HEK293 (cell line): ENCODE measurements around the gene MAP7D1.

Source experiments
- BCL11A ChIP-seq: fragments of 450-650 bp; formaldehyde crosslinking; IDR thresholded peaks from 2 replicates; pipeline ENCODE4 v1.5.1; 2016; ENCODE audit warnings: low read depth, missing biosample characterization, missing genetic modification characterization
- PRDM1 ChIP-seq: fragments of 450-650 bp; formaldehyde crosslinking; IDR thresholded peaks from 2 replicates; pipeline ENCODE4; 2016; ENCODE audit warnings: missing biosample characterization, missing genetic modification characterization
- TCF7L2 ChIP-seq: IDR thresholded peaks from 2 replicates; pipeline ENCODE4 v1.6.1; 2011; ENCODE audit warnings: low read depth, mild to moderate bottlenecking, inconsistent platforms, low read length, moderate library complexity, borderline replicate concordance
- ZBTB7A ChIP-seq: fragments of 450-650 bp; formaldehyde crosslinking; IDR thresholded peaks from 2 replicates; pipeline ENCODE4 v1.5.1; 2016; ENCODE audit warnings: low read depth, missing biosample characterization, missing genetic modification characterization
- ZNF174 ChIP-seq: fragments of 450-650 bp; formaldehyde crosslinking; IDR thresholded peaks from 2 replicates; pipeline ENCODE4 v1.5.0; 2017; ENCODE audit warnings: missing biosample characterization, mild to moderate bottlenecking, missing genetic modification characterization
- ZNF302 ChIP-seq: fragments of 450-650 bp; formaldehyde crosslinking; IDR thresholded peaks from 2 replicates; pipeline ENCODE4 v1.5.1; 2016; ENCODE audit warnings: missing biosample characterization, missing genetic modification characterization, low read depth
- ZNF311 ChIP-seq: fragments of 450-650 bp; formaldehyde crosslinking; IDR thresholded peaks from 2 replicates; pipeline ENCODE4 v1.5.1; 2017; ENCODE audit warnings: missing biosample characterization, missing genetic modification characterization, borderline replicate concordance
- ZNF571 ChIP-seq: fragments of 450-650 bp; formaldehyde crosslinking; IDR thresholded peaks from 2 replicates; pipeline ENCODE4 v1.5.0; 2017; ENCODE audit warnings: missing biosample characterization, missing genetic modification characterization
- ZNF596 ChIP-seq: fragments of 450-650 bp; IDR thresholded peaks from 2 replicates; pipeline ENCODE4 v1.5.0; 2018; ENCODE audit warnings: missing biosample characterization, mild to moderate bottlenecking, missing genetic modification characterization, moderate library complexity
- ZNF639 ChIP-seq: fragments of 450-650 bp; formaldehyde crosslinking; IDR thresholded peaks from 2 replicates; pipeline ENCODE4 v1.5.1; 2016; ENCODE audit warnings: missing biosample characterization, missing genetic modification characterization
- TF ChIP-seq, protein P1 (sequence below): fragments of 450-650 bp; formaldehyde crosslinking; IDR thresholded peaks from 2 replicates; pipeline ENCODE4 v1.5.1; 2016; ENCODE audit warnings: missing biosample characterization, missing genetic modification characterization
- TF ChIP-seq, protein P2 (sequence below): fragments of 450-650 bp; formaldehyde crosslinking; IDR thresholded peaks from 2 replicates; pipeline ENCODE4 v1.5.1; 2016; ENCODE audit warnings: missing biosample characterization, missing genetic modification characterization
- TF ChIP-seq, protein P3 (sequence below): fragments of 450-650 bp; formaldehyde crosslinking; IDR thresholded peaks from 2 replicates; pipeline ENCODE4 v1.5.1; 2016; ENCODE audit warnings: missing biosample characterization, missing genetic modification characterization

GRCh38 chr1:36199934-36200741 lies 44.2 kb downstream of the MAP7D1 start:
- TF ChIP-seq, protein P1, sequence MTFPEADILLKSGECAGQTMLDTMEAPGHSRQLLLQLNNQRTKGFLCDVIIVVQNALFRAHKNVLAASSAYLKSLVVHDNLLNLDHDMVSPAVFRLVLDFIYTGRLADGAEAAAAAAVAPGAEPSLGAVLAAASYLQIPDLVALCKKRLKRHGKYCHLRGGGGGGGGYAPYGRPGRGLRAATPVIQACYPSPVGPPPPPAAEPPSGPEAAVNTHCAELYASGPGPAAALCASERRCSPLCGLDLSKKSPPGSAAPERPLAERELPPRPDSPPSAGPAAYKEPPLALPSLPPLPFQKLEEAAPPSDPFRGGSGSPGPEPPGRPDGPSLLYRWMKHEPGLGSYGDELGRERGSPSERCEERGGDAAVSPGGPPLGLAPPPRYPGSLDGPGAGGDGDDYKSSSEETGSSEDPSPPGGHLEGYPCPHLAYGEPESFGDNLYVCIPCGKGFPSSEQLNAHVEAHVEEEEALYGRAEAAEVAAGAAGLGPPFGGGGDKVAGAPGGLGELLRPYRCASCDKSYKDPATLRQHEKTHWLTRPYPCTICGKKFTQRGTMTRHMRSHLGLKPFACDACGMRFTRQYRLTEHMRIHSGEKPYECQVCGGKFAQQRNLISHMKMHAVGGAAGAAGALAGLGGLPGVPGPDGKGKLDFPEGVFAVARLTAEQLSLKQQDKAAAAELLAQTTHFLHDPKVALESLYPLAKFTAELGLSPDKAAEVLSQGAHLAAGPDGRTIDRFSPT (tag by site-specific recombination), result no peak
- no peak for TF ChIP-seq ZNF596 (tag by site-specific recombination)
- no peak for TF ChIP-seq ZNF311 (tag by site-specific recombination)
- TF ChIP-seq, protein P2, sequence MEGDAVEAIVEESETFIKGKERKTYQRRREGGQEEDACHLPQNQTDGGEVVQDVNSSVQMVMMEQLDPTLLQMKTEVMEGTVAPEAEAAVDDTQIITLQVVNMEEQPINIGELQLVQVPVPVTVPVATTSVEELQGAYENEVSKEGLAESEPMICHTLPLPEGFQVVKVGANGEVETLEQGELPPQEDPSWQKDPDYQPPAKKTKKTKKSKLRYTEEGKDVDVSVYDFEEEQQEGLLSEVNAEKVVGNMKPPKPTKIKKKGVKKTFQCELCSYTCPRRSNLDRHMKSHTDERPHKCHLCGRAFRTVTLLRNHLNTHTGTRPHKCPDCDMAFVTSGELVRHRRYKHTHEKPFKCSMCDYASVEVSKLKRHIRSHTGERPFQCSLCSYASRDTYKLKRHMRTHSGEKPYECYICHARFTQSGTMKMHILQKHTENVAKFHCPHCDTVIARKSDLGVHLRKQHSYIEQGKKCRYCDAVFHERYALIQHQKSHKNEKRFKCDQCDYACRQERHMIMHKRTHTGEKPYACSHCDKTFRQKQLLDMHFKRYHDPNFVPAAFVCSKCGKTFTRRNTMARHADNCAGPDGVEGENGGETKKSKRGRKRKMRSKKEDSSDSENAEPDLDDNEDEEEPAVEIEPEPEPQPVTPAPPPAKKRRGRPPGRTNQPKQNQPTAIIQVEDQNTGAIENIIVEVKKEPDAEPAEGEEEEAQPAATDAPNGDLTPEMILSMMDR, result no peak
- no peak for TF ChIP-seq TCF7L2
- no peak for TF ChIP-seq PRDM1 (tag by site-specific recombination)
- TF ChIP-seq ZNF639 (tag by site-specific recombination), result no peak
- TF ChIP-seq BCL11A (tag by site-specific recombination), result no peak
- no peak for TF ChIP-seq ZNF174
- no peak for TF ChIP-seq ZBTB7A (tag by site-specific recombination)
- no peak for TF ChIP-seq ZNF571 (tag by site-specific recombination)
- no peak for TF ChIP-seq ZNF302
- TF ChIP-seq, protein P3, sequence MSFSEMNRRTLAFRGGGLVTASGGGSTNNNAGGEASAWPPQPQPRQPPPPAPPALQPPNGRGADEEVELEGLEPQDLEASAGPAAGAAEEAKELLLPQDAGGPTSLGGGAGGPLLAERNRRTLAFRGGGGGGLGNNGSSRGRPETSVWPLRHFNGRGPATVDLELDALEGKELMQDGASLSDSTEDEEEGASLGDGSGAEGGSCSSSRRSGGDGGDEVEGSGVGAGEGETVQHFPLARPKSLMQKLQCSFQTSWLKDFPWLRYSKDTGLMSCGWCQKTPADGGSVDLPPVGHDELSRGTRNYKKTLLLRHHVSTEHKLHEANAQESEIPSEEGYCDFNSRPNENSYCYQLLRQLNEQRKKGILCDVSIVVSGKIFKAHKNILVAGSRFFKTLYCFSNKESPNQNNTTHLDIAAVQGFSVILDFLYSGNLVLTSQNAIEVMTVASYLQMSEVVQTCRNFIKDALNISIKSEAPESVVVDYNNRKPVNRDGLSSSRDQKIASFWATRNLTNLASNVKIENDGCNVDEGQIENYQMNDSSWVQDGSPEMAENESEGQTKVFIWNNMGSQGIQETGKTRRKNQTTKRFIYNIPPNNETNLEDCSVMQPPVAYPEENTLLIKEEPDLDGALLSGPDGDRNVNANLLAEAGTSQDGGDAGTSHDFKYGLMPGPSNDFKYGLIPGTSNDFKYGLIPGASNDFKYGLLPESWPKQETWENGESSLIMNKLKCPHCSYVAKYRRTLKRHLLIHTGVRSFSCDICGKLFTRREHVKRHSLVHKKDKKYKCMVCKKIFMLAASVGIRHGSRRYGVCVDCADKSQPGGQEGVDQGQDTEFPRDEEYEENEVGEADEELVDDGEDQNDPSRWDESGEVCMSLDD (tag by site-specific recombination), result no peak
